ENCODE measurements around the gene PPY. TPM values are rescaled to one million over a fixed set of nuclear protein-coding genes. Genes with fewer than 3 reads are reported as not detected.
"Not testable (repeated sequence)": the region's sequence is repeated elsewhere in the genome, so short reads cannot be mapped to it uniquely, and the experiment has no call there.

The PPY gene
- total RNA-seq, 6 experiments from 2014 or later: not detected

DNA sequence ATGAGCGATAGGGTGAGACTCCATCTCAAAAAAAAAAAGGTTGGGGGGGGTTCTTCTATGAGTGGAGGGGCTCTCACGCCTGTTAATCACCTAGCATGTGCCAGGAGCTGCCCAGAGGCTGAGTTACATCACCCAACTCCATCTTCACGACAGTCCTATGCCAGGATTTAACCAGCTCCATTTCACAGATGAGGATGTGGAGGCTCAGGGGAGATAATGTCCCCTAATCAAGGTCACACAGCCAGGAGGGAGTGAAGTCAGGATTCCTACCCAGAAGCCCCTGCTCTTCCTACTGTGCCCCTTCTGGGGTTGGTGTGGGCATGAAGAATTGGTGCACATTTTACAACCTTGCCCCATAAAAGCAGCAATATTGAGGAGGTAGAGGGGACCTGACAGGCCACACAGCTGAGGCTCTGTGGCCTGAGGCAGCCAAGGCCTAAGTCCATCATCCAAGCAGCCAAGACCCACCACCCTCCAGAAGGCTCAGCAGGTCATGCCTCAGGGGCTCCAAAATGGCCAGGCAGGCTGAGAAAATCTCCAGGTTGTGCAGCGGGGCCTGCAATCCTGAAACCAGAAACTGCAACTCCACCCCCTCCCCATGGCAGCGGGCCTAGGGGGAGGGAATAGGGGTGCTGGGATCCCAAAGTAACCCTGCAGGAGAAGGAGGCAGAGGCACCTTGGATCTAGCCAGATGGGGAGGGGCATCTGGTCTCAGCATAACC is 6.9 kb downstream of the PPY start:
- H3K9me3 Mint-ChIP-seq: no peaks in the 10 kb centered on the region
- no peak for DNase-seq
- peaks cover 20% of the 10 kb centered on the region for H3K27me3 Mint-ChIP-seq (ENCODE audit: insufficient read depth)
- TF ChIP-seq, protein P1, sequence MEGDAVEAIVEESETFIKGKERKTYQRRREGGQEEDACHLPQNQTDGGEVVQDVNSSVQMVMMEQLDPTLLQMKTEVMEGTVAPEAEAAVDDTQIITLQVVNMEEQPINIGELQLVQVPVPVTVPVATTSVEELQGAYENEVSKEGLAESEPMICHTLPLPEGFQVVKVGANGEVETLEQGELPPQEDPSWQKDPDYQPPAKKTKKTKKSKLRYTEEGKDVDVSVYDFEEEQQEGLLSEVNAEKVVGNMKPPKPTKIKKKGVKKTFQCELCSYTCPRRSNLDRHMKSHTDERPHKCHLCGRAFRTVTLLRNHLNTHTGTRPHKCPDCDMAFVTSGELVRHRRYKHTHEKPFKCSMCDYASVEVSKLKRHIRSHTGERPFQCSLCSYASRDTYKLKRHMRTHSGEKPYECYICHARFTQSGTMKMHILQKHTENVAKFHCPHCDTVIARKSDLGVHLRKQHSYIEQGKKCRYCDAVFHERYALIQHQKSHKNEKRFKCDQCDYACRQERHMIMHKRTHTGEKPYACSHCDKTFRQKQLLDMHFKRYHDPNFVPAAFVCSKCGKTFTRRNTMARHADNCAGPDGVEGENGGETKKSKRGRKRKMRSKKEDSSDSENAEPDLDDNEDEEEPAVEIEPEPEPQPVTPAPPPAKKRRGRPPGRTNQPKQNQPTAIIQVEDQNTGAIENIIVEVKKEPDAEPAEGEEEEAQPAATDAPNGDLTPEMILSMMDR (IDR thresholded peaks at IDR 0.05): no peak
- no peak overlapping the region for H3K4me3 Mint-ChIP-seq
- H3K36me3 Mint-ChIP-seq (ENCODE audit: low read depth): no peaks in the 10 kb centered on the region
- H3K27ac Mint-ChIP-seq: no peak overlapping the region
- H3K4me1 Mint-ChIP-seq (ENCODE audit: low read depth): peaks cover 14% of the 10 kb centered on the region

DNA sequence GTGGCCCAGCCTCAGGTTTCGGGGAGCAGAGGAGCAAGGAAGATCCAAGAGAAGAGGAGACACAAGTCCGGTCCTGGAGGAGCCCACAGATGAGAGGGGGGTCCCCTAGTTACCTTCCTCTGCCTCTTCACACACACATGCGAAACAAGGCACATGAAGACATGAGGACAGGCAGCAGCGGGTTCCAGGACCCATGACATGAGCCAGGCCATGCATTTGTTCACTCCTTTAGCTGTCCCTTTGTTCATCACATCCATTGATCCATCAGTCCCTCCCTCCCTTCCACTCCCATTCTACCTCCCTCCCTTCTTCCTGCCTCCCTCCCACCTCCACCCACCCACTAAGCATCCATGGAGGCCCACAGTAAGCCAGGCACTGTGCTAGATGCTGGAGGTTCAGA is 9.4 kb downstream of the PPY start:
- H3K9me3 Mint-ChIP-seq: no peaks in the 10 kb centered on the region
- peaks cover 17% of the 10 kb centered on the region for H3K27me3 Mint-ChIP-seq (ENCODE audit: insufficient read depth)
- DNase-seq: no peak
- no peak overlapping the region for H3K4me3 Mint-ChIP-seq
- peaks cover 17% of the 10 kb centered on the region for H3K4me1 Mint-ChIP-seq (ENCODE audit: low read depth)
- H3K27ac Mint-ChIP-seq: no peak overlapping the region
- H3K36me3 Mint-ChIP-seq (ENCODE audit: low read depth): no peaks in the 10 kb centered on the region
- TF ChIP-seq, protein P1 (IDR thresholded peaks at IDR 0.05): no peak

GRCh38 chr17:43932357-43932756 is 9.9 kb downstream of the PPY start:
- H3K27ac Mint-ChIP-seq: no peak overlapping the region
- no peaks in the 10 kb centered on the region for H3K36me3 Mint-ChIP-seq (ENCODE audit: low read depth)
- TF ChIP-seq, protein P1 (IDR thresholded peaks at IDR 0.05): no peak
- no peak overlapping the region for H3K4me3 Mint-ChIP-seq
- H3K4me1 Mint-ChIP-seq (ENCODE audit: low read depth): peaks cover 20% of the 10 kb centered on the region
- H3K9me3 Mint-ChIP-seq: no peaks in the 10 kb centered on the region
- H3K27me3 Mint-ChIP-seq (ENCODE audit: insufficient read depth): peaks cover 21% of the 10 kb centered on the region
- DNase-seq: no peak

DNA sequence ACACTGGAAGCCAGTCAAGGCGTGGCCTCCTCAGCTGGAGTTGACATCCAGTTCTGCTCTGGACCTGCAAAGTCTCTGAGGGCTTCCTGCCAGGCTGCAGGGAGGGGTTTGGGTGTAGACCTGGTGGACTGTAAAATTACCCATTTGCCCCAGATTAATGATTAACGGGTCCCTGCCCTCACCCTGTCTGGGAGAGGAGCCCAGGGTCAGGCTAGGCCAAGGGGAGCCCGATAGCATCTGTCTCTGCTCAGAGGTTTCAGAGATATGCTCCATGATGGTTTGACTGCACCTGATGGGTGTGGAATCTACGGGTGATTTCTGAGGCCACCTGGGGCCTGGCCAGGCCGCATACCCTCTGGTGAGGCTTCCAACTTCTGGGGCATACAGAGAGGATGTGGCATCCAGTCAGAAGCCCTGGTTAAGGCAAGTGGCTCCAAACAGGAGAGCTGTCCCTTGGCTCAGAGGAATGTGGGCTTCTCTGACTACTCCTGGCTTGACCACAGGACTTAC is 11.2 kb downstream of the PPY start:
- Mint-ChIP-seq H3K27ac (no peak overlapping the region), H3K9me3 (no peaks in the 10 kb centered on the region), H3K4me1 (ENCODE audit: low read depth) (peaks cover 13% of the 10 kb centered on the region), H3K4me3 (no peak overlapping the region), H3K27me3 (ENCODE audit: insufficient read depth) (peaks cover 33% of the 10 kb centered on the region), H3K36me3 (ENCODE audit: low read depth) (peaks cover 4% of the 10 kb centered on the region; the same call in 1 of the 2 replicates)
- DNase-seq: no peak
- TF ChIP-seq, protein P1 (IDR thresholded peaks at IDR 0.05): no peak

DNA sequence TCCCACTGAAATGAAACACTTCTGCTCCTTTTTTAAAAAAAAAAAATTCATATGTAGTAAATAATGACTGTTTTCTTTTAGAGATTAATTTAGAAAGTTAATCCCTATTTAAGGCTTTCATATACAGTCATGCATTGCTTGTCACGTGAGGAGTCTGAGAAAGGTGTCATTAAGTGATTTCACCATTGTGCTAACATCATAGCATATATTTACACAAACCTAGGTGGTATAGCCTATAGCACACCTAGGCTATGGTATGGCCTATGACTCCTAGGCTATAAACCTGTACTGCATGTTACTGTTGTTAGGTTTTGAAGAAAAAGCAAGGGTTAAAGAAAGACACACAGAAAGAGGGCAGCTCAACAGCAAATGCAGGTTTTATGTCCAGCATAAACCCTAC is 13.7 kb downstream of the PPY start:
- TF ChIP-seq, protein P1 (IDR thresholded peaks at IDR 0.05): no peak

DNA sequence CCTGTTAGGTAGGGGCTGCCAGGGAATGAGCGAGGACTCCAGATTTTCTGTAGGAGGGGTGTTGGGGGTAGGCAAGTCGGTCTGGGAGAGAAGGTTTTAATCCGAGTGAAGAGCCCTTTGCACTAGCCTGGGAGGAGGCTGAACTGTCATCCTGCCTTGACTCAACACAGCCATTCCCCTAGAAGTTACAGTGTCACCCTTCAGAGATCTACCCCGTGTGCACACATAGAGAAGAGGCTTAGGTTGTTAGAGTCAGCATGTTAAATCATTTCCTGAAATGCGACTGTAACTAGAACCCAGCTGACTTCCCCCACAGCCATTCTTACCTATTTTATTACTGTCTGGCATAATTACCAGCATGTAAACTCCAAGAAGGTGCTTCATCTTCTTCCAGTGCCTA is 14.3 kb downstream of the PPY start:
- H3K36me3 Mint-ChIP-seq (ENCODE audit: low read depth); H3K9me3 Mint-ChIP-seq; DNase-seq; H3K27ac Mint-ChIP-seq: not testable (repeated sequence)
- H3K4me3 Mint-ChIP-seq: peak overlapping the region; percentile 44
- peaks cover 57% of the 10 kb centered on the region for H3K27me3 Mint-ChIP-seq (ENCODE audit: insufficient read depth)
- peaks cover 12% of the 10 kb centered on the region for H3K4me1 Mint-ChIP-seq (ENCODE audit: low read depth)

More for the DNA sequence above, 13.7 kb downstream of the PPY start:
- Mint-ChIP-seq H3K4me1 (ENCODE audit: low read depth) (peaks cover 12% of the 10 kb centered on the region), H3K27me3 (ENCODE audit: insufficient read depth) (peaks cover 52% of the 10 kb centered on the region), H3K4me3 (no peak overlapping the region), H3K27ac (no peak overlapping the region), H3K36me3 (ENCODE audit: low read depth) (peaks cover 4% of the 10 kb centered on the region; the same call in 1 of the 2 replicates), H3K9me3 (no peaks in the 10 kb centered on the region)
- no peak for DNase-seq

Data from HFFc6 (cell line).